Femur (tissue), 1 donor: ENCODE results near the gene DSP.

Experiments
- DNase-seq: peaks from one replicate; pipeline ENCODE4 v3.0.0-alpha.2; 2017

Gene DSP

GRCh38 chr6:7541175-7542064, at the start of gene DSP:
Gene DSP, plus strand, starts transcription at chr6:7541671. Its CDS starts 245 bp downstream, at chr6:7541916.
- DNase-seq: peak; percentile 34

GRCh38 chr6:7493866-7494265, 47.6 kb upstream of the DSP start:
- no peak for DNase-seq

- no peak for DNase-seq
Measured at GRCh38 chr6:7494638-7495037, 46.8 kb upstream of the DSP start.

- DNase-seq: no peak
Measured at GRCh38 chr6:7496266-7496875, 45.1 kb upstream of the DSP start.

- DNase-seq: no peak
Measured at GRCh38 chr6:7500752-7501282, 40.7 kb upstream of the DSP start.

- DNase-seq: no peak
Measured at GRCh38 chr6:7502743-7503142, 38.7 kb upstream of the DSP start.

- DNase-seq: no peak
Measured at GRCh38 chr6:7504041-7504440, 37.4 kb upstream of the DSP start.

GRCh38 chr6:7505189-7505699, 36.2 kb upstream of the DSP start:
- DNase-seq: no peak

GRCh38 chr6:7507600-7507999, 33.9 kb upstream of the DSP start:
- no peak for DNase-seq

- no peak for DNase-seq
Measured at GRCh38 chr6:7512320-7512719, 29.2 kb upstream of the DSP start.

- DNase-seq: no peak
Measured at GRCh38 chr6:7513529-7513928, 27.9 kb upstream of the DSP start.

GRCh38 chr6:7515363-7515762, 26.1 kb upstream of the DSP start:
- DNase-seq: no peak

- DNase-seq: no peak
Measured at GRCh38 chr6:7518877-7519276, 22.6 kb upstream of the DSP start.

- no peak for DNase-seq
Measured at GRCh38 chr6:7522873-7523272, 18.6 kb upstream of the DSP start.

- DNase-seq: no peak
Measured at GRCh38 chr6:7523922-7524321, 17.5 kb upstream of the DSP start.

- no peak for DNase-seq
Measured at GRCh38 chr6:7526755-7527154, 14.7 kb upstream of the DSP start.

- no peak for DNase-seq
Measured at GRCh38 chr6:7528565-7528964, 12.9 kb upstream of the DSP start.

- DNase-seq: no peak
Measured at GRCh38 chr6:7529141-7529540, 12.3 kb upstream of the DSP start.

GRCh38 chr6:7532232-7532631, 9.2 kb upstream of the DSP start:
- no peak for DNase-seq

- DNase-seq: no peak
Measured at GRCh38 chr6:7532821-7533220, 8.7 kb upstream of the DSP start.

- no peak for DNase-seq
Measured at GRCh38 chr6:7534192-7534591, 7.3 kb upstream of the DSP start.

GRCh38 chr6:7535498-7535897, 6.0 kb upstream of the DSP start:
- DNase-seq: no peak

- no peak for DNase-seq
Measured at GRCh38 chr6:7537565-7538174, 3.8 kb upstream of the DSP start.

- DNase-seq: no peak
Measured at GRCh38 chr6:7538484-7538883, 3.0 kb upstream of the DSP start.
